T-cell (primary cell): ENCODE data around the gene CD93. TPM values are rescaled to one million over a fixed set of nuclear protein-coding genes. Genes with fewer than 3 reads are reported as not detected.

Experiments used
- ATAC-seq, 4 experiments: fragments of 200-7000 bp in 3 of 4; fragments of 150-1000 bp in 1 of 4; cut with Tn5 transposase; replicated peaks in 1 of 4; 1 replicate in 3 of 4; 2 replicates in 1 of 4; pipeline ENCODE4 v1.10.0; 2021; ENCODE audit warnings: moderate library complexity in 3 of 4, mild to moderate bottlenecking in 2 of 4, moderate number of reproducible peaks in 1 of 4
- CTCF ChIA-PET, 2 donors: fragments of 300-600 bp; sonication (Branson Sonifier 250); formaldehyde crosslinking; loops; one replicate each; lab custom pipeline; 2022; ENCODE audit warnings: antibody characterized with exemption in 2 of 2; lab: Charles Lee
- POLR2A ChIA-PET, 2 donors: fragments of 300-600 bp; sonication (Branson Sonifier 250); formaldehyde crosslinking; loops; one replicate each; lab custom pipeline; 2022; ENCODE audit warnings: antibody characterized with exemption in 2 of 2; lab: Charles Lee
- DNase-seq, 35 experiments: peaks; one replicate each; pipeline versions ENCODE4 v3.0.0 to v3.0.0-alpha.2; 2013 to 2023
- H3K27ac ChIP-seq: one replicate; pipeline ENCODE4 v1.5.1; 2013; ENCODE audit warnings: low read length
- H3K27me3 ChIP-seq, 2 experiments: replicated peaks in 1 of 2; 1 replicate in 1 of 2; 2 replicates in 1 of 2; pipeline versions ENCODE4 v1.6.1 to v1.7.0; 2013; ENCODE audit warnings: low read length in 1 of 2, mixed read lengths in 1 of 2; ENCODE audit not compliant: control insufficient read depth in 2 of 2, insufficient read depth in 2 of 2; ENCODE audit errors: extremely low read depth in 1 of 2
- H3K36me3 ChIP-seq, 2 donors: 1 replicate in 1 of 2; 2 replicates in 1 of 2; pipeline versions ENCODE4 v1.6.1 to v1.7.0; 2013; ENCODE audit warnings: low read length in 1 of 2; ENCODE audit not compliant: control insufficient read depth in 2 of 2, insufficient read depth in 1 of 2; ENCODE audit errors: extremely low read depth in 1 of 2
- H3K4me1 ChIP-seq, 2 experiments: 1 replicate in 1 of 2; 2 replicates in 1 of 2; pipeline versions ENCODE4 v1.6.1 to v1.7.0; 2013; ENCODE audit warnings: low read length in 2 of 2, mixed read lengths in 1 of 2; ENCODE audit not compliant: insufficient read depth in 2 of 2, control insufficient read depth in 1 of 2; ENCODE audit errors: extremely low read depth in 1 of 2
- H3K4me3 ChIP-seq, 2 donors: 1 replicate in 1 of 2; 2 replicates in 1 of 2; pipeline versions ENCODE4 v1.5.1 to v1.7.0; 2013; ENCODE audit warnings: mild to moderate bottlenecking in 2 of 2, low read length in 1 of 2, moderate library complexity in 1 of 2; ENCODE audit not compliant: control insufficient read depth in 1 of 2; ENCODE audit errors: extremely low read depth in 1 of 2
- H3K9me3 ChIP-seq: 2 replicates; pipeline ENCODE4 v1.7.0; 2013
- H3K27ac Mint-ChIP-seq, 2 donors: one replicate each; pipeline ENCODE4 v1.8.0; 2020 to 2021; ENCODE audit warnings: mild to moderate bottlenecking in 2 of 2, mixed read lengths in 2 of 2
- H3K27me3 Mint-ChIP-seq, 2 donors: one replicate each; pipeline ENCODE4 v1.8.0; 2021 to 2022; ENCODE audit warnings: mixed read lengths in 2 of 2
- H3K36me3 Mint-ChIP-seq: one replicate; pipeline ENCODE4 v1.8.0; 2021; ENCODE audit warnings: mixed read lengths
- H3K4me1 Mint-ChIP-seq, 3 donors: one replicate each; pipeline ENCODE4 v1.8.0; 2020 to 2022; ENCODE audit warnings: mixed read lengths in 3 of 3, mild to moderate bottlenecking in 1 of 3
- H3K4me3 Mint-ChIP-seq, 3 donors: one replicate each; pipeline ENCODE4 v1.8.0; 2020 to 2022; ENCODE audit warnings: mild to moderate bottlenecking in 3 of 3, mixed read lengths in 3 of 3, moderate library complexity in 3 of 3
- H3K9me3 Mint-ChIP-seq, 3 donors: one replicate each; pipeline ENCODE4 v1.8.0; 2020 to 2022; ENCODE audit warnings: mixed read lengths in 3 of 3
- WGBS: methylation state at CpG from one replicate; pipeline ENCODE4 v1.1.5; 2013; ENCODE audit warnings: missing lambda C conversion rate; ENCODE audit not compliant: insufficient coverage; 5-methylcytosine and 5-hydroxymethylcytosine counted together
- total RNA-seq, 35 experiments: library from RNA in 6 of 35; stranded (reverse) in 6 of 35; fragments of 120-200 nt in 1 of 35; gene quantifications; one replicate each; pipeline versions ENCODE4 v1.2.1 to v1.2.4 and lab custom pipeline; 2013 to 2026

Gene CD93
- total RNA-seq, 5 donors from 2014 or later (not counting 1 experiment from before 2014, with no cell fraction given), result 0.38 to 1.9 (median 0.58) TPM

DNA sequence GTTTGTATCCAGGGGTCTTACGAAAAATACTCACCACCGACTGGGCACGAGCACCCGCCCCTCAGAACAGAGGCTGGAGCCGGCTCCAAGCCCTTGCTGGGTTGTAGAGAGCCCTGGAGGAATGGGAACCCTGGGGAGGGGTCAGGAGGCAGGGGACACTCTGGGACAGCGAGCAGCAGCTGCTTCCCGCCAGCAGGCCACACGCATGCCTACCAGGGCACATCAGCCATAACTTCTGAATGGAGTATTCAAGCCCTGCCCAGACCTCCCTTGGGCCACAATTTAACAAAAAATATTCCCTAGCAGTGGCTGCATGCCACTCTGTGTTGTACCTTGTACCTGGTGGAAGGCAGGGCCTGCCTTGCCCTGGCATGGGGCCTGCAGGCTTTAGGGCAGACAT is 31.6 kb upstream of the CD93 start:
- Mint-ChIP-seq H3K36me3 (no peaks in the 10 kb centered on the region), H3K4me3 (no peak overlapping the region), H3K9me3 (no peaks in the 10 kb centered on the region), H3K27me3 (no peaks in the 10 kb centered on the region), H3K27ac (no peak overlapping the region), H3K4me1 (no peaks in the 10 kb centered on the region)
- Histone ChIP-seq H3K9me3 (no peaks in the 10 kb centered on the region), H3K27me3 (peaks cover 0 to 9% of the 10 kb centered on the region in 2 experiments), H3K4me1 (peaks cover 0 to 3% of the 10 kb centered on the region in 2 experiments), H3K4me3 (no peak overlapping the region), H3K36me3 (no peaks in the 10 kb centered on the region), H3K27ac (no peak overlapping the region)
- ChIA-PET POLR2A (no interaction called here), CTCF (no interaction called here)
- DNase-seq, result no peak
- no peak for ATAC-seq
- whole genome bisulfite sequencing, result 88% methylated on average over 8 of the region's 8 CpGs

DNA sequence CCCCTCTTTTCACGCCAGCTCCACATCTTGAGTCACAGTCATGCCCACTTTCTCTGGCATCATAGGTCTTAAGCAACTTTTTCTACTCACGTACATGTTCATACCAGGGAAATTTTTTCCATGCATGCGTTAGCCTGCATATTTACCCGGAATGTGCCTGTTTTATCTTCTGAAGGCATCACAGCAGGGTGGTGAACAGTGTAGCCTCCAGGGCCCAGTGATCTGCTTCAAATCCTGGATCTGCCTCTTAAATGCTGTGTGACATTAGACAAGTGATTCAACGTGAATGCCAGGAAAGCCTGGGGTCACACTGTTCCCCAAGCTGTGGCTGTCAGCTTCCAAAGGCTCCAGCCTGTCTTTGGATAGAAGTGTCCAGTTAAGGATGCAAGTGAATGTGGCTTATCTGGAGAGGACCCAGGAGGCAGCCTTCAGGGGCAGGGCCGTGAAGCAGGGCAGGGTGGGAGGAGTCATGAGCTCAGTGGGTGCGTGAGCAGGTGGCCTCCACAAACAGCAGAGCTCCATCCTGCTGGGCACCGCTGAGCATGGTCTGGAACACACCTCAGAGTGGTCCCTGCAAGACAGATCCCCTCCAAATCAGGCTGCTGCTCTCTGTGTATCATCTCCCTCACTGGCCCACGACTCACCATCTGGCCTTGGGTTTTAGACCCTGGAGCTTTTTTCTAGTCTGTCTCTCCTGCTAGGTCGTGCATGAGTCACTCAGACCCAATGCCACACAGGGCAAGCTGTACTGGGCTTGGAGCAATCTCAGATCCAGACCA is 30.4 kb upstream of the CD93 start:
- no peak overlapping the region for H3K27ac Mint-ChIP-seq
- Histone ChIP-seq H3K27me3 (peaks cover 0 to 11% of the 10 kb centered on the region in 2 experiments), H3K36me3 (no peaks in the 10 kb centered on the region), H3K27ac (no peak overlapping the region), H3K4me3 (no peak overlapping the region), H3K9me3 (no peaks in the 10 kb centered on the region), H3K4me1 (peaks cover 0 to 3% of the 10 kb centered on the region in 2 experiments)
- WGBS, result 82% methylated on average over 7 of the region's 10 CpGs
- H3K4me3 Mint-ChIP-seq, result no peak overlapping the region
- H3K9me3 Mint-ChIP-seq, result no peaks in the 10 kb centered on the region
- no peaks in the 10 kb centered on the region for H3K27me3 Mint-ChIP-seq
- POLR2A ChIA-PET, result no interaction called here
- DNase-seq (no peak), ATAC-seq (peak in 1 of 4 experiments; percentile 6)
- no peaks in the 10 kb centered on the region for H3K36me3 Mint-ChIP-seq
- no peaks in the 10 kb centered on the region for H3K4me1 Mint-ChIP-seq
- CTCF ChIA-PET, result no interaction called here

DNA sequence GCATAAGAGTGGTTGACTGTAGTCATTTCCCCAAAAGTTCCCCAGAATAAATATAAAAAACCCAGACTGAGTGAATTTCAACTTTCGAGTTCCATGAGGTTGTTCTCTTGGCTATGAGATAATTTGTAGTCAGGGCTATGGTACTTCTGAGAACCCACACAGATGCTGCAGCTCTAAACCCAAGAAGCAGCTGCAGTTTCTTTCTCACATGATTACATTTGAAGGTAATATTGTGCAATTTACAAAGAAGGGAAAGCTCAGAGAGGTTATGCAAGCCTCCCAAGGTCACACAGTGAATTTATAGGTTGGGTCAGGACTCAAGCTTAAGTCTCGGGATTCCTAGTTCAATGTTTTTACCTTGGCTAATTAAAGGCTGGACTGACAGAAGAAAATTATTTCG is 29.7 kb upstream of the CD93 start:
- ChIA-PET CTCF (no interaction called here), POLR2A (no interaction called here)
- ATAC-seq (no peak), DNase-seq (no peak)
- Histone ChIP-seq H3K27ac (no peak overlapping the region), H3K4me1 (peaks cover 0 to 3% of the 10 kb centered on the region in 2 experiments), H3K4me3 (no peak overlapping the region), H3K27me3 (peaks cover 0 to 12% of the 10 kb centered on the region in 2 experiments), H3K36me3 (no peaks in the 10 kb centered on the region), H3K9me3 (no peaks in the 10 kb centered on the region)
- Mint-ChIP-seq H3K9me3 (no peaks in the 10 kb centered on the region), H3K27me3 (no peaks in the 10 kb centered on the region), H3K4me3 (no peak overlapping the region), H3K36me3 (no peaks in the 10 kb centered on the region), H3K4me1 (no peaks in the 10 kb centered on the region), H3K27ac (no peak overlapping the region)
- 74% methylated on average over 2 of the region's 3 CpGs for WGBS

DNA sequence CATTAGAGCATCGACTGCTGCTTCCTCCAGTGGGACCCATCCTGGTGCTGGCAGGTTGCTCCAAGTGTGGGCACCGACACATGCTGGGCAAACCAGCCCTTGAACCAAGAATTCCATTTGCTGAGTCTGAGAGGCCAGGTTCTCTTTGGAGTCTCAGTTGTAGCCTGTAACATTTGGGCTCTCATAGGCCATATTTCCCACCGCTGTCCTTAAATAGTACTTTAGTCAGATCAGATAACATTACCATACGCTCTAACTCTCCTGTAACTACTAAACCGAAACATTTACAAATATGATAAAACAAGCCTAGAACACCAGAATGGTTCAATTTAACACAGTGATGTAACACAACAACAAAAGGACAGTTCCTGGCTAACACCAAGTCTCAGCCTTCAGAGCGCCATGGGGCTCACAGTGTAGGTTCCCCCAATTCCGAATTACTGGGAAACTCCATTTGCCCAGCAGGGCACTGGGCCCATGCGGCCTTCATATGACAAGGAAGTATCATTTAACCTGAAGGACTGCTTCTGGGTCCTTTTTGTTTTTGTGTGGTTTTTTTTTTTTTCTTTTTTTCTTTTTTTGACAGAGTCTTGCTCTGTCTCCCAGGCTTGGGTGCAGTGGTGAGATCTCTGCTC is 28.4 kb upstream of the CD93 start:
- CTCF ChIA-PET, result no interaction called here
- Mint-ChIP-seq H3K9me3 (no peaks in the 10 kb centered on the region), H3K27ac (no peak overlapping the region)

DNA sequence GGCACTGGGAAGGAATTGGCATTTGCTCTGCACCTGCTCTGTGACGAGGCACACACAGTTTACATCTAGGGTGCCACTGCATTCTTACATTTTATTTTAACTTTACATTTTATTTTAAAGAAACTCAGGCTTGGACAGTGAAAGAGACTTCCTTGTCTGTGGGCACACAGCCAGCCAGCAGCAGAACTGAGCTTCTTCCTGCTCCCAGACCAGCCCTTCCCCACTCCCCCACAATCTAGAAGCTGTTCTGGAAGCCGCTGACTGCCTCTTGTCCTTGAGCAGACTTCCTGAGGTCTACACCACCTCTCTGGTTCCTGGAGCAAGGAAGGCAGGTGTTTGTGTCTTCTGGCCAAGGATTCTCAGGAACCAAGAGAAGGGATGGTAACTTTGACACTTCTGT is 27.9 kb upstream of the CD93 start:
- no peak overlapping the region for H3K27ac ChIP-seq
- peaks cover 0 to 6% of the 10 kb centered on the region in 2 experiments for H3K27me3 ChIP-seq
- H3K4me1 Mint-ChIP-seq, result no peaks in the 10 kb centered on the region
- no peak overlapping the region for H3K4me3 Mint-ChIP-seq
- H3K36me3 Mint-ChIP-seq, result no peaks in the 10 kb centered on the region
- DNase-seq, result no peak
- H3K9me3 ChIP-seq, result no peaks in the 10 kb centered on the region
- no peaks in the 10 kb centered on the region for H3K27me3 Mint-ChIP-seq
- no peak overlapping the region for H3K27ac Mint-ChIP-seq
- POLR2A ChIA-PET, result no interaction called here
- WGBS, result 60% methylated on average over 1 of the region's 2 CpGs
- no peak overlapping the region for H3K4me3 ChIP-seq
- ATAC-seq, result no peak
- no peaks in the 10 kb centered on the region for H3K4me1 ChIP-seq
- no peaks in the 10 kb centered on the region for H3K36me3 ChIP-seq
- no peaks in the 10 kb centered on the region for H3K9me3 Mint-ChIP-seq
- CTCF ChIA-PET, result no interaction called here

More for the DNA sequence above, 28.4 kb upstream of the CD93 start:
- DNase-seq, result no peak
- no peak overlapping the region for H3K4me3 Mint-ChIP-seq
- Histone ChIP-seq H3K36me3 (no peaks in the 10 kb centered on the region), H3K27me3 (peaks cover 0 to 6% of the 10 kb centered on the region in 2 experiments), H3K9me3 (no peaks in the 10 kb centered on the region), H3K27ac (no peak overlapping the region), H3K4me1 (no peaks in the 10 kb centered on the region), H3K4me3 (no peak overlapping the region)
- WGBS, result 97% methylated on average over 6 of the region's 8 CpGs
- ATAC-seq, result no peak
- H3K36me3 Mint-ChIP-seq, result no peaks in the 10 kb centered on the region
- POLR2A ChIA-PET, result no interaction called here
- H3K27me3 Mint-ChIP-seq, result no peaks in the 10 kb centered on the region
- H3K4me1 Mint-ChIP-seq, result no peaks in the 10 kb centered on the region

DNA sequence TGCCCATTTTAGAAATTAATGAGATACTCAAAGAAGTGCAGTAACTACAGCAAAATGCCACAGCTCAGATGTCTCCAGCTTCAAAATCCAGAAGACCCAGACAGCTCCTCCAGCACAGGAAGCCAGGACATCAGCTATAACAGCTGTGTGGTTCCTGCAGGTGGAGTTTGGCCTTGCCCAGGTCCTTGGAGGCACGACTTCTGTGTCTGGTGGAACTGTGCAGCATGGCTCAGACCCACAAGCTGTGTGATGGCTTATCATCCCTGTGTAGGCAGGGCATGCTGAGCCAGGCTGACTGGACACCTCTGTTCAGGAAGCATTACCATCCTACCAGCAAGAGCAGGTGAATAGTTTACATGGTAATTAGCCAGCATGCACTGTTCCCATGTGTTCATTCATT is 26.5 kb upstream of the CD93 start:
- WGBS, result 36% methylated on average over 1 of the region's 1 CpG
- ChIA-PET POLR2A (no interaction called here), CTCF (no interaction called here)
- no peaks in the 10 kb centered on the region for H3K27me3 Mint-ChIP-seq
- Histone ChIP-seq H3K4me1 (no peaks in the 10 kb centered on the region), H3K4me3 (no peak overlapping the region), H3K9me3 (no peaks in the 10 kb centered on the region), H3K27ac (no peak overlapping the region), H3K27me3 (peaks cover 0 to 4% of the 10 kb centered on the region in 2 experiments), H3K36me3 (no peaks in the 10 kb centered on the region)
- no peak overlapping the region for H3K27ac Mint-ChIP-seq
- DNase-seq (no peak), ATAC-seq (no peak)
- no peak overlapping the region for H3K4me3 Mint-ChIP-seq
- H3K9me3 Mint-ChIP-seq, result no peaks in the 10 kb centered on the region
- H3K36me3 Mint-ChIP-seq, result no peaks in the 10 kb centered on the region
- no peaks in the 10 kb centered on the region for H3K4me1 Mint-ChIP-seq
